Loucy (cell line): ENCODE results near the gene TAS2R38.

Source experiments
- CTCF ChIP-seq: fragments of 200-600 bp; sonication (generic); conservative IDR thresholded peaks from 2 replicates; pipeline ENCODE4 v1.5.1; 2014; ENCODE audit warnings: mild to moderate bottlenecking, antibody characterized with exemption, low read length
- EZH2phosphoT487 ChIP-seq: fragments of 200-600 bp; IDR thresholded peaks from 2 replicates; pipeline ENCODE4 v1.6.1; 2018; ENCODE audit warnings: antibody characterized with exemption, mild to moderate bottlenecking, moderate library complexity, borderline replicate concordance

- no peak for TF ChIP-seq CTCF
- no peak for TF ChIP-seq EZH2phosphoT487
These were observed 43.9 kb upstream of the TAS2R38 start for GRCh38 chr7:142017451-142017850.
